CD8-positive, alpha-beta memory T cell (primary cell): Measurements from ENCODE around the gene ESPN. TPM values are rescaled to one million over a fixed set of nuclear protein-coding genes. Genes with fewer than 3 reads are reported as not detected.

ENCODE experiments used
- CTCF ChIA-PET: fragments of 350-600 bp; sonication (Branson Sonifier 250); formaldehyde crosslinking; loops from one replicate; lab custom pipeline; 2021; ENCODE audit warnings: antibody characterized with exemption; lab: Charles Lee
- POLR2A ChIA-PET: fragments of 350-600 bp; sonication (Branson Sonifier 250); formaldehyde crosslinking; loops from one replicate; lab custom pipeline; 2021; ENCODE audit warnings: antibody characterized with exemption; lab: Charles Lee
- DNase-seq, 5 donors: peaks; one replicate each; pipeline versions ENCODE4 v3.0.0 to v3.0.0-alpha.2; 2020 to 2022; ENCODE audit warnings: mixed read lengths in 1 of 5
- H3K27ac ChIP-seq: one replicate; pipeline ENCODE4 v1.7.0; 2013; ENCODE audit warnings: low read depth, mild to moderate bottlenecking, low read length, moderate library complexity
- H3K27me3 ChIP-seq: 2 replicates; pipeline ENCODE4 v1.7.0; 2013; ENCODE audit warnings: low read length, mild to moderate bottlenecking; ENCODE audit not compliant: insufficient read depth, poor library complexity, severe bottlenecking
- H3K36me3 ChIP-seq: 2 replicates; pipeline ENCODE4 v1.7.0; 2013; ENCODE audit warnings: mild to moderate bottlenecking, low read length, moderate library complexity; ENCODE audit not compliant: insufficient read depth
- H3K4me1 ChIP-seq: 2 replicates; pipeline ENCODE4 v1.7.0; 2013; ENCODE audit warnings: mild to moderate bottlenecking, low read length, moderate library complexity; ENCODE audit not compliant: insufficient read depth
- H3K4me3 ChIP-seq: 2 replicates; pipeline ENCODE4 v1.7.0; 2013; ENCODE audit warnings: mild to moderate bottlenecking, low read length
- H3K9me3 ChIP-seq: 2 replicates; pipeline ENCODE4 v1.7.0; 2013; ENCODE audit warnings: mild to moderate bottlenecking, low read length
- H3K27ac Mint-ChIP-seq, 8 donors: one replicate each; pipeline ENCODE4 v1.8.0; 2020 to 2021; ENCODE audit warnings: mixed read lengths in 8 of 8, mild to moderate bottlenecking in 6 of 8, inconsistent platforms in 3 of 8, moderate library complexity in 3 of 8
- H3K27me3 Mint-ChIP-seq, 2 donors: one replicate each; pipeline ENCODE4 v1.8.0; 2020 to 2021; ENCODE audit warnings: mixed read lengths in 2 of 2, mild to moderate bottlenecking in 1 of 2, moderate library complexity in 1 of 2
- H3K36me3 Mint-ChIP-seq, 3 donors: one replicate each; pipeline ENCODE4 v1.8.0; 2020 to 2021; ENCODE audit warnings: mixed read lengths in 3 of 3, inconsistent platforms in 1 of 3, mild to moderate bottlenecking in 1 of 3
- H3K4me1 Mint-ChIP-seq, 3 donors: one replicate each; pipeline ENCODE4 v1.8.0; 2020 to 2021; ENCODE audit warnings: mixed read lengths in 3 of 3, inconsistent platforms in 1 of 3, mild to moderate bottlenecking in 1 of 3
- H3K4me3 Mint-ChIP-seq, 7 donors: one replicate each; pipeline ENCODE4 v1.8.0; 2020 to 2021; ENCODE audit warnings: mixed read lengths in 7 of 7, mild to moderate bottlenecking in 6 of 7, moderate library complexity in 4 of 7, inconsistent platforms in 2 of 7
- H3K9me3 Mint-ChIP-seq, 5 donors: one replicate each; pipeline ENCODE4 v1.8.0; 2020 to 2022; ENCODE audit warnings: mixed read lengths in 5 of 5, mild to moderate bottlenecking in 3 of 5, moderate library complexity in 2 of 5, inconsistent platforms in 1 of 5
- polyA plus RNA-seq: library from polyadenylated mRNA; unstranded; fragments of 300-500 nt; fragmentation: Illumina TruSeq; gene quantifications from one replicate; pipeline ENCODE4 v1.2.3, GENCODE V29; 2021
- total RNA-seq, 2 experiments: library from RNA; stranded (reverse); gene quantifications; one replicate each; pipeline ENCODE4 v1.2.3, GENCODE V29; 2021

The ESPN gene
- total and polyA plus RNA-seq, 3 experiments from 2014 or later: 0.28 to 0.60 (median 0.48) TPM

GRCh38 chr1:6496365-6496721 lies 71.8 kb downstream of the ESPN start:
- Histone ChIP-seq H3K36me3 (no peaks in the 10 kb centered on the region), H3K27ac (no peak overlapping the region), H3K4me3 (no peak overlapping the region), H3K4me1 (peaks cover 10% of the 10 kb centered on the region), H3K9me3 (no peaks in the 10 kb centered on the region), H3K27me3 (peaks cover 5% of the 10 kb centered on the region)
- Mint-ChIP-seq H3K36me3 (no peaks in the 10 kb centered on the region), H3K4me1 (peaks cover 18 to 39% (median 23%) of the 10 kb centered on the region in 3 donors), H3K27ac (peak overlapping the region in 2 of 8 donors; percentile 19 to 51), H3K9me3 (no peaks in the 10 kb centered on the region), H3K27me3 (peaks cover 2 to 9% of the 10 kb centered on the region in 2 donors), H3K4me3 (peak overlapping the region; percentile 43 to 83 (median 50))
- POLR2A ChIA-PET: no interaction called here
- CTCF ChIA-PET: interaction anchor here (1.2 kb wide), 1 partner anchor 59 kb away, joined by 4 read pairs; the partner anchor contains the start of genes NOL9 and TAS1R1
- DNase-seq: no peak

- Mint-ChIP-seq H3K4me3 (peak overlapping the region in 5 of 7 donors; percentile 23 to 88 (median 50)), H3K9me3 (no peaks in the 10 kb centered on the region), H3K27me3 (peaks cover 2 to 6% of the 10 kb centered on the region in 2 donors), H3K4me1 (peaks cover 13 to 34% (median 18%) of the 10 kb centered on the region in 3 donors), H3K36me3 (no peaks in the 10 kb centered on the region), H3K27ac (peak overlapping the region in 1 of 8 donors; percentile 51)
- no peak overlapping the region for H3K4me3 ChIP-seq
- peaks cover 8% of the 10 kb centered on the region for H3K4me1 ChIP-seq
- ChIA-PET POLR2A (no interaction called here), CTCF (no interaction called here)
- no peaks in the 10 kb centered on the region for H3K9me3 ChIP-seq
- H3K27ac ChIP-seq: no peak overlapping the region
- H3K27me3 ChIP-seq: peaks cover 5% of the 10 kb centered on the region
- H3K36me3 ChIP-seq: no peaks in the 10 kb centered on the region
- DNase-seq: no peak
These were observed 72.3 kb downstream of the ESPN start for GRCh38 chr1:6496890-6497214.

GRCh38 chr1:6497215-6497866 lies 72.8 kb downstream of the ESPN start:
- Mint-ChIP-seq H3K9me3 (no peaks in the 10 kb centered on the region), H3K4me3 (peak overlapping the region; percentile 35 to 89 (median 79)), H3K36me3 (no peaks in the 10 kb centered on the region), H3K27me3 (peaks cover 2 to 6% of the 10 kb centered on the region in 2 donors), H3K27ac (peak overlapping the region in 5 of 8 donors; percentile 19 to 87 (median 80)), H3K4me1 (peaks cover 13 to 33% (median 17%) of the 10 kb centered on the region in 3 donors)
- DNase-seq: peak; percentile 41 to 77 (median 52)
- H3K36me3 ChIP-seq: no peaks in the 10 kb centered on the region
- ChIA-PET CTCF (interaction anchor here (2.4 kb wide), 1 partner anchor 57 kb away, joined by 9 read pairs; the partner anchor contains the start of gene NOL9), POLR2A (no interaction called here)
- peaks cover 8% of the 10 kb centered on the region for H3K4me1 ChIP-seq
- peaks cover 5% of the 10 kb centered on the region for H3K27me3 ChIP-seq
- no peaks in the 10 kb centered on the region for H3K9me3 ChIP-seq
- peak overlapping the region; percentile 52 for H3K4me3 ChIP-seq
- no peak overlapping the region for H3K27ac ChIP-seq

- POLR2A ChIA-PET: no interaction called here
- no peaks in the 10 kb centered on the region for H3K36me3 ChIP-seq
- peaks cover 5% of the 10 kb centered on the region for H3K27me3 ChIP-seq
- no peaks in the 10 kb centered on the region for H3K36me3 Mint-ChIP-seq
- peak overlapping the region; percentile 35 to 89 (median 79) for H3K4me3 Mint-ChIP-seq
- no peak for DNase-seq
- no peaks in the 10 kb centered on the region for H3K9me3 ChIP-seq
- peak overlapping the region; percentile 52 for H3K4me3 ChIP-seq
- peaks cover 13 to 33% (median 16%) of the 10 kb centered on the region in 3 donors for H3K4me1 Mint-ChIP-seq
- CTCF ChIA-PET: interaction anchor here (0.9 to 2.4 kb wide), 4 partner anchors 8 to 75 kb away, joined by 3 to 14 read pairs (median 6); partner anchors contain the start of gene NOL9
- H3K27ac ChIP-seq: no peak overlapping the region
- H3K4me1 ChIP-seq: peaks cover 7% of the 10 kb centered on the region
- no peaks in the 10 kb centered on the region for H3K9me3 Mint-ChIP-seq
- H3K27me3 Mint-ChIP-seq: peaks cover 2 to 6% of the 10 kb centered on the region in 2 donors
- peak overlapping the region in 5 of 8 donors; percentile 35 to 87 (median 80) for H3K27ac Mint-ChIP-seq
These were observed 73.4 kb downstream of the ESPN start for GRCh38 chr1:6497867-6498575.

- Mint-ChIP-seq H3K4me3 (peak overlapping the region in 3 of 7 donors; percentile 14 to 69 (median 62)), H3K27ac (no peak overlapping the region), H3K9me3 (no peaks in the 10 kb centered on the region), H3K36me3 (no peaks in the 10 kb centered on the region), H3K27me3 (peaks cover 2 to 6% of the 10 kb centered on the region in 2 donors), H3K4me1 (peaks cover 13 to 29% (median 14%) of the 10 kb centered on the region in 3 donors)
- H3K4me1 ChIP-seq: peaks cover 5% of the 10 kb centered on the region
- POLR2A ChIA-PET: no interaction called here
- CTCF ChIA-PET: interaction anchor here (0.9 to 2.4 kb wide), 5 partner anchors 8 to 76 kb away, joined by 3 to 14 read pairs (median 4); partner anchors contain the start of gene NOL9
- no peaks in the 10 kb centered on the region for H3K9me3 ChIP-seq
- no peak overlapping the region for H3K4me3 ChIP-seq
- H3K27ac ChIP-seq: no peak overlapping the region
- H3K36me3 ChIP-seq: no peaks in the 10 kb centered on the region
- peaks cover 5% of the 10 kb centered on the region for H3K27me3 ChIP-seq
- DNase-seq: no peak
These were observed 74.1 kb downstream of the ESPN start for GRCh38 chr1:6498576-6499111.

GRCh38 chr1:6499296-6499695 lies 74.7 kb downstream of the ESPN start:
- H3K27me3 ChIP-seq: peaks cover 5% of the 10 kb centered on the region
- Mint-ChIP-seq H3K36me3 (no peaks in the 10 kb centered on the region), H3K4me3 (peak overlapping the region in 6 of 7 donors; percentile 23 to 69 (median 54)), H3K4me1 (peaks cover 13 to 29% (median 14%) of the 10 kb centered on the region in 3 donors), H3K27ac (peak overlapping the region in 1 of 8 donors; percentile 72), H3K9me3 (no peaks in the 10 kb centered on the region), H3K27me3 (peaks cover 2 to 6% of the 10 kb centered on the region in 2 donors)
- no peak overlapping the region for H3K4me3 ChIP-seq
- H3K4me1 ChIP-seq: peaks cover 5% of the 10 kb centered on the region
- no peak for DNase-seq
- no peaks in the 10 kb centered on the region for H3K36me3 ChIP-seq
- ChIA-PET POLR2A (no interaction called here), CTCF (interaction anchor here (1.0 to 2.4 kb wide), 4 partner anchors 9 to 76 kb away, joined by 3 to 14 read pairs (median 6); partner anchors contain the start of gene NOL9)
- no peaks in the 10 kb centered on the region for H3K9me3 ChIP-seq
- H3K27ac ChIP-seq: no peak overlapping the region

- H3K4me3 Mint-ChIP-seq: peak overlapping the region in 1 of 7 donors; percentile 8
- peaks cover 5% of the 10 kb centered on the region for H3K27me3 ChIP-seq
- H3K9me3 Mint-ChIP-seq: no peaks in the 10 kb centered on the region
- ChIA-PET POLR2A (no interaction called here), CTCF (interaction anchor here (2.0 kb wide), 1 partner anchor 11 kb away, joined by 5 read pairs; no protein-coding TSS in a partner anchor)
- H3K27ac ChIP-seq: no peak overlapping the region
- H3K27me3 Mint-ChIP-seq: peaks cover 2 to 6% of the 10 kb centered on the region in 2 donors
- no peaks in the 10 kb centered on the region for H3K36me3 Mint-ChIP-seq
- DNase-seq: no peak
- H3K9me3 ChIP-seq: no peaks in the 10 kb centered on the region
- H3K27ac Mint-ChIP-seq: no peak overlapping the region
- H3K4me1 ChIP-seq: peaks cover 5% of the 10 kb centered on the region
- no peaks in the 10 kb centered on the region for H3K36me3 ChIP-seq
- H3K4me3 ChIP-seq: no peak overlapping the region
- peaks cover 10 to 24% (median 13%) of the 10 kb centered on the region in 3 donors for H3K4me1 Mint-ChIP-seq
These were observed 76.1 kb downstream of the ESPN start for GRCh38 chr1:6500544-6501278.
